ENCODE measurements around the gene GJD3.
"Not testable (repeated sequence)": the region's sequence is repeated elsewhere in the genome, so short reads cannot be mapped to it uniquely, and the experiment has no call there.

Gene GJD3, protein sequence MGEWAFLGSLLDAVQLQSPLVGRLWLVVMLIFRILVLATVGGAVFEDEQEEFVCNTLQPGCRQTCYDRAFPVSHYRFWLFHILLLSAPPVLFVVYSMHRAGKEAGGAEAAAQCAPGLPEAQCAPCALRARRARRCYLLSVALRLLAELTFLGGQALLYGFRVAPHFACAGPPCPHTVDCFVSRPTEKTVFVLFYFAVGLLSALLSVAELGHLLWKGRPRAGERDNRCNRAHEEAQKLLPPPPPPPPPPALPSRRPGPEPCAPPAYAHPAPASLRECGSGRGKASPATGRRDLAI

DNA sequence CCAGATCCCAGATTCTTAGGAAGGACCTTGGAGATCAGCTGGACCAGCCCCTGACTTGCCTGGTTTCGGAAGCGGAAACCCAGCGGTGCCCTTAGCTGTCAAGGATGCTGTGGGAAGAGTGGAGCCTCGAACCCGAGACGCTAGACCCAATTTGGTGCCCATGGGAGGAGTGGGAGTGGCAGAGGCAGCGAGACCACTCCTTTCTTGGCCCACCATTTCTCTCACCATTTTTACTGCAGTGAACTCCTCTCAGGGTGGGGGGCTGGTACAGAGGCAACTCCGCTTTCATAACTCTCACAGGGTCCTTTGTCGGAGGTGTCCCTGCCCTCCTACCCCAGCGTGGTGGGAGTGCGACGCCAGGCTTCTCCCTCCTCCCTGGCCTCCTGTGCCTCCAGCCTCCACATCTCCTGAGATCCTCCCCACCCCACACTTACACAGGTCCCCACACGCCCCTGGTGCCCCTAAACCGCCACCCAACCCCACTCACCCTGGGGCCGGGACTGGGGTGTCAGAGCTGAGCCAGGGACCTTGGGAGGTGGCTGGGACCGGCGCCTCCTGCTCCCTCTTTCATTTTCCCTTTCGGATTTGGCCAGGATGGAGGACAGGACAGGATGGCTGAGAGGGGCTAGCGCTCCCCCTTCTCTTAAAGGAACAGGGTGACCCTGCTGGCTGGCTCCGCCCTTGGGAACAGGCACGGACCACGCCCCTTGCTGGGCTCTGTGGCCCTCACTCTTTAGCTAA, at the start of gene GJD3:
TSS of gene GJD3 (minus strand) at position 617 of the 741 bp plus-strand sequence. CDS start 922 bp downstream, outside the sequence.
- no peak for DNase-seq

DNA sequence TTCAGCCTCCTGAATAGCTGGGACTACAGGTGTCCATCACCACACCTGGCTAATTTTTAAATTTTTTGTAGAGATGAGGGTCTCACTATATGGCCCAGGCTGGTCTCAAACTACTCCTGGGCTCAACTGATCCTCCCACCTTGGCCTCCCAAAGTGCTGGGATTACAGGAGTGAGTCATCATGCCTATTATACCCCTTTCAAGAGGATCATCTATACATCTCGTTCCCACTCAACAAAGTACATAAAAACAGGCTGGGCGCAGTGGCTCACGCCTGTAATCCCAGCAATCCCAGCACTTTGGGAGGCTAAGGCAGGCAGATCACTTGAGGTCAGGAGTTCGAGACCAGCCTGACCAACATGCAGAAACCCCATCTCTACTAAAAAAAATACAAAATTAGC, 49.8 kb upstream of the GJD3 start:
- not testable (repeated sequence) for DNase-seq

DNA sequence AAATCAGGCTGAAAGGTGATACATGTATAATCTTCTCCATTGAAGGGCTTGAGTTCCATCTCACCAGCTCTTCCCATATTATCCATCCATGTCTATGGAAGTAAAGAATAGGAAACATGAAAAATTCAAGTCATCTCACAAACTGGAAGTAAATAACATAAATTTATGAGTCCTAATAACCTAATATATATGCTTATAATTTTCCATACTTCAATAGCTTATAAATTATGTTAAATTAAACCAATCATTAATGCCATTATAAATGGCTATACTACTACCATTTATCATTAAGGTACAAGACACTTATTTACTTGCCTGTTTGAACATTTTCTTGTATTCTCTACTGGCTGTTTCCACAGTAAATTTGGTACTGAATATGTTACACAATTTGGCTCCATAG, 48.3 kb upstream of the GJD3 start:
- DNase-seq: no peak

DNA sequence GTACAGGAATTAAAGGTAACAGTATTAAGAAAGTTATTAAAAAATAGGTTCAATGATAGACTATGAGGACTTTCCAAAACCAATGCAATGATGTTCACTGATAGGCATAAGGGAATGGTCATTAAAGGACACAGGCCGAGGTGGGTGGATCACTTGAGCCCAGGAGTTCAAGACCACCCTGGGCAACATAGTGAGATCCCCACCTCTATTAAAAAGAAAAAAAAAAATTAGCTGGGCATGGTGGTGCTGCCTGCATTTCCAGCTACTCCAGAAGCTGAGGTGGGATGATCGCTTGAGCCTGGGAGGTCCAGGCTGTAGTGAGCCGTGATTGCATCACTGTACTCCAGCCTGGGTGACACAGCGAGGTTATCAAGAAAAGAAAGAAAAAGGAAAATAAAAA, 47.3 kb upstream of the GJD3 start:
- no peak for DNase-seq

DNA sequence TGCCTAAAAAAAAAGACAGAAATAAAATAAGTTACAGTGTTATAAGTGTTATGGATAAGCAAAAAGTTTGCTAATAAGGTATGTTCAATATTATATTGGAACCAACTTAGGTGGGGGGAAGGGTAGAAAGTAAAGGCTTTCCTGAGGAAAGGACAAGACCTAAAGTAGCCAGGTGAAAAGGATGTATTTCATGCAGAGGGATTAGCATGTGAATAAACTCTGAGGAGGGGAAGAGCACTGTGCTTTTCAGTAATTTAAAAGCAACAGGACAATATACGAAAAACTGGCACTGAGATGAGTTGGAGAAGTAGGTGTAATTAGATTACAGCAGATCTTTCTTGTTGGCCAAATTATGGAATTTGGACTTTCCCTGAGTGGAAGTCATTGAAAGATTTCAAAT, 45.5 kb upstream of the GJD3 start:
- no peak for DNase-seq

DNA sequence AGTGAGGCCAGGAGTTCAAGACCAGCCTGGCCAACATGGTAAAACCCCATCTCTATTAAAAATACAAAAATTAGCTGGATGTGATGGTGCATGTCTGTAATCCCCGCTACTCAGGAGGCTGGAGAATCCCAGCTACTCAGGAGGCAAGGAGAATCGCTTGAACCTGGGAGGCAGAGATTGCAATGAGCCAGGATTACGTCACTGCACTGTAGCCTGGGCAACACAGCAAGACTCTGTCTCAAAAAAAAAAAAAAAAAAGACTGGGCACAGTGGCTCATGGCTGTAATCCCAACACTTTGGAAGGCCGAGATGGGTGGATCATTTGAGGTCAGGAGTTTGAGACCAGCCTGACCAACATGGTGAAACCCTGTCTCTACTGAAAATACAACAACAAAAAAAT, 45.0 kb upstream of the GJD3 start:
- not testable (repeated sequence) for DNase-seq

DNA sequence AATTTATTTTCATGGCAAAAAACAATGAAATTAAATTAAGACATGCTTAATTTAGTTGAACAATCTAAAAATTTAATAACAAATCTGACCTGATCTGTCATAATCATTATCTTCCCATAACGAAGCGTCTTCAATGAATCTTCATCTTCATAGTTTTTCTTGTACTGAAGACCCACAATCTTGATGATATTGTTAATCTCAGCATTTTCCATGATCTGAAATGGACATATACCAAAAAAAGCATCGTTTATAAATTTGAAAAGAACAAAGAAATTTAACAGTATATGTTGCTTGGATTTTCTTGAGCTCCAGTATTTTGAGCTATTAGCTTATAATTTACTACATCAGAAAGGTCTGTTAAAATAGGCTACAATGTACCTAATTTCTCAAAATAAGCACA, 42.9 kb upstream of the GJD3 start:
- no peak for DNase-seq

DNA sequence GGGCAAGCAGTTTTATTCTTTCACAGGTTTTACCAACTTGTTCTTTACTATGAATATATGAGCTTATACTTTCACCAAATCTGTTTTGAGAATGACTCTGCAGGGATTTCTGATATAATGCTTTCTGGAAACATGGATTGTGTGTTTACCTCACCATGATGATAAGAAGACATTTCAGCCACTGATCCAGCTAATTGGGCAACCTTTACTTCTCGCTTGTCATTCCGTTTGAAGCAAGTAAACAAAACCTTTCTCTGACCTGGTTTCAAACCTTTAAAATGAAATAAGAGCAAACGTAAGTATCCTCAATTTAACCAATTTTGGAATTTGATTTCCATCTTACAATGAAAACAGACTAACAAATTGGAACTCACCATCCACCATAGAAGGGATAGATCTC, 39.5 kb upstream of the GJD3 start:
- DNase-seq: no peak

DNA sequence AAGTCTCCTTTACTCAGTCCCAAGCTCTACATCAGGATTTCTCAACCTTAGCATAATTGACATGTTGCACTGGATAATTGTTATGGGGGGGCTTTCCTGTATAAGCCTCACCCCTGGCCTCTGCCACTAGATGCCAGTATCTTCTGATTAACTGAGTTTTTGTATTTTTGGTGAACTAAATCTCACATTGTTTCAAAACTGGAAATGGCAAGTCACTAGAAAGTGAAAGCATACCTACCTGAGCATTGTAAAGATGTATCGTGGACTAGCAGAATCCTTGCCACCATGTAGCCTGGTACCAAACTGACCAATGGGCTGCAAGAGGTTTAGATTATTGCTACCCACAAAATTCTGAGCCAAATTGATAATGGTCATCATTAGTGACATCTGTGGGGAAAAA, 38.1 kb upstream of the GJD3 start:
- no peak for DNase-seq

DNA sequence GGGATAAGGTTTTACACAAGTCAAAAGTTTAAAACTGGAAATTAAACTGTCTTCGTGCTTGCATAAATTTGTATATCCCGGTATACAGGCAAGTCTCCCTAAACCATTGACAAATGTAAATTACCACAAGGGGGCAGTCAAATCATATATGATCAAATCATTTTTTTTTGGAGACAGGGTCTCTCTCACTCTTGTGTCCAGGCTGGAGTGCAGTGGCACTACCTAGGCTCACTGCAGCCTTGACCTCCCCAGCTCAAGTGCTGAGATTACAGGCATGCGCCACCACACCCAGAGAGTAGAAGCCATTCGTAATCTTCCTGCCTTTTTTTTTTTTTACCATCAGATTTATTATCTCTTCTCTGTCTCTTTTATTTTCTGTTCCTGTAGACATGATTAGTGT, 34.6 kb upstream of the GJD3 start:
- peak; percentile 8 for DNase-seq

DNA sequence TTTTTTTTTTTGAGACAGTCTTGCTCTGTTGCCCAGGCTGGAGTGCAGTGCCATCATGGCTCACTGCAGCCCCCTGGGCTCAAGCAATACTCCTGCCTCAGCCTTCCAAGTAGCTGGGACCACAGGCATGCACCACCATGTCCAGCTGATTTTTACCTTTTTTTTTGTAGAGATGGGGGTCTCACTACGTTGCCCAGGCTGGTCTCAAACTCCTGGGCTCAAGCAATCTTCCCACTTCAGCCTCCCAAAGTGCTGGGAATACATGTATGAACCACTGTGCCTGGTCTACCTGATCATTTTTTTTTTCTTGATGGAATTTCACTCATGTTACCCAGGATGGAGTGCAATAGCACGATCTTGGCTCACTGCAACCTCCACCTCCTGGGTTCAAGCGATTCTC, 22.0 kb upstream of the GJD3 start:
- DNase-seq: not testable (repeated sequence)

DNA sequence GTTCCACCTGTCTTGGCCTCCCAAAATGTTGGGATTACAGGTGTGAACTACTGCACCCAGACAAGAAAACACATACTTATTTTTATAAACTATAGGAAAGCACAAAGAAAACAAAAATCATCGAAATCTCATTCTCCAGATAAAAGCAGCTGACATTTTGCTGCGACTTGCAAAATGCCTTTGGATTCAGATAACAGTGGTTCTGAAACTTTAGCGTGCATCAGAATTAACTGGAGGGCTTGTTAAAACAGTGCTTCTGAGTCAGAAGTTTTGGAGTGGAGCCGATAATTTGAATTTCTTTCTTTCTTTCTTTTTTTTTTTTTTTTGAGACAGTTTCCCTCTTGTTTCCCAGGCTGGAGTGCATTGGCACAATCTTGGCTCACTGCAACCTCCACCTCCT, 17.7 kb upstream of the GJD3 start:
- DNase-seq: no peak

DNA sequence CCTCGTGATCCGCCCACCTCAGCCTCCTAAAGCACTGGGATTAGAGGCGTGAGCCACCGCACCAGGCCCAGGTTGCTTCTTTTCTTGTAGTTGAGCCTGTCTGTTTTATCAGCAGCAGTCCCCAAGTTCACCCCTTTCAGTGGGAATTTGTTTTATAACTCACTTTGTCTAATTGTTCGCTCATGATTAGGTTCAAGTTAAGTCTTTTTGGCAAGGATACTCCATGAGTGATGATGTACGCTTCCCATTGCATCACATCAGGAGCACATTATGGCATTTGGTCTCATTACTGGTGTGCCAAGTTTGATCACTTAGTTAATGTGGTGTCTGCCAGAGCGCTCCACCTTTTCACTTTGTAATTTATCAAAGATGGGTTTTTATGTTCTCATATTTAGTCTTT, 14.4 kb upstream of the GJD3 start:
- no peak for DNase-seq

DNA sequence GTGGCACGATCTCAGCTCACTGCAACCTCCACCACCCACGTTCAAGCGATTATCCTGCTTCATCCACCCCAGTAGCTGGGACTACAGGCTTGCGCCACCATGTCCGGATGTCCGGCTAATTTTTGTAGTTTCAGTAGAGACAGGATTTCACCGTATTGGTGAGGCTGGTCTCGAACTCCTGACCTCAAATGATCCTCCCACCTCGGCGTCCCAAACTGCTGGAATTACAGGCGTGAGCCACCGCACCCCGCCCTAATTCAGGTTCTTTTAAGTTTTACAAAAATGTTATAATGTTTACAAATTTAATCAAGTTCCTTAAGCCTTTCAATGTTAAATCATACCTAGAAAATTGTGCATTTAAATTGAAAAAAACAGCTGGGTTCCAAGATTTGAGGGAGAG, 13.3 kb upstream of the GJD3 start:
- DNase-seq: no peak

DNA sequence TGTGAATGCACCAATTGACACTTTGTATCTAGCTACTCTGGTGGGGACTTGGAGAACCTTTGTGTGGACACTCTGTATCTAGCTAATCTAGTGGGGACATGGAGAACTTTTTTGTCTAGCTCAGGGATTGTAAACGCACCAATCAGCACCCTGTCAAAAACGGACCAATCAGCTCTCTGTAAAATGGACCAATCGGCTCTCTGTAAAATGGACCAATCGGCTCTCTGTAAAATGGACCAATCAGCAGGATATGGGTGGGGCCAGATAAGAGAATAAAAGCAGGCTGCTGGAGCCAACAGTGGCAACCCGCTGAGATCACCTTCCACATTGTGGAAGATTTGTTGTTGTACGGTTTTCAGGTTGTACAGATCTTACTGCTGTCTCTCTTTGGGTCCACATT, 12.0 kb upstream of the GJD3 start:
- not testable (repeated sequence) for DNase-seq

DNA sequence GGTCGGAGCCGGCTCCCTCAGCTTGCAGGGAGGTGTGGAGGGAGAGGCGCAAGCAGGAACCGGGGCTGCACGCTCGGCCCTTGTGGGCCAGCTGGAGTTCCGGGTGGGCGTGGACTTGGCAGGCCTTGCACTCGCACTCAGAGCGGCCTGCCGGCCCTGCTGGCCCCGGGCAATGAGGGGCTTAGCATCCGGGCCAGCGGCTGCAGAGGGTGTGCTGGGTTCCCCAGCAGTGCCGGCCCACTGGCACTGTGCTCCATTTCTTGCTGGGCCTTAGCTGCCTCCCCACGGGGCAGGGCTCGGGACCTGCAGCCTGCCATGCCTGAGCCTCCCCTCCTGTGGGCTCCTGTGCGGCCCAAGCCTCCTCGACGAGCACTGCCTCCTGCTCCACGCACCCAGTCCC, 11.2 kb upstream of the GJD3 start:
- not testable (repeated sequence) for DNase-seq

DNA sequence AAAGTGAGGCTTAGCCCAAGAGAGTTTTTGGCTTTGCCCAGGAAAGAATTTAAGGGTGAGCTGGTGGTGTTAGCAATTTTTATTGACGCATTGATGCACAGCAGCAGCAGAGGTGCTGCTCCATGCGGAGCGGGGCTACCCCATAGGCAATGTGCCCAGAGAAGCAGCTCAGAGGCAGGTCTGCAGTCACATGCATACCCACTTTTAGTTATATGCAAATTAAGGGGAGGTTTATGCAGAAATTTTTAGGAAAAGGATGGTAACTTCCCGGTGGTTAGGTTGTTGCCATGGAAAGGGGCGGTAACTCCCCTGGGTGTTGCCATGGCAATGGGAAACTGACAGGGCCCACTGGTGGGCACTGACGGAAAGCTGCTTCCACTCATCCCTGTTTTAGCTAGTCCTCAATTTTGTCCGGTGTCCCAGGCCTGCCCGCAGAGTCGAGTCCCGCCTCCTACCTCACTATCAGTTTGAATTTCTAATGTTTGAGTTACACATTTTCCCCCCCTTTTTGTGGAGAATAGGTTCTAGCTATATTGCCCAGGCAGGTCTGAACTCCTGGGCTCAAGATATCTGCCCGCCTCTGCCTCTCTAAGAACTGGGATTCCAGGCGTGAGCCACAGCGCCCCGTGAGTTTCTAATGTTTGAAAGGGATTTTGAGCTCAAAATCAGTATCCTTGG, 10.4 kb upstream of the GJD3 start:
- DNase-seq: no peak

DNA sequence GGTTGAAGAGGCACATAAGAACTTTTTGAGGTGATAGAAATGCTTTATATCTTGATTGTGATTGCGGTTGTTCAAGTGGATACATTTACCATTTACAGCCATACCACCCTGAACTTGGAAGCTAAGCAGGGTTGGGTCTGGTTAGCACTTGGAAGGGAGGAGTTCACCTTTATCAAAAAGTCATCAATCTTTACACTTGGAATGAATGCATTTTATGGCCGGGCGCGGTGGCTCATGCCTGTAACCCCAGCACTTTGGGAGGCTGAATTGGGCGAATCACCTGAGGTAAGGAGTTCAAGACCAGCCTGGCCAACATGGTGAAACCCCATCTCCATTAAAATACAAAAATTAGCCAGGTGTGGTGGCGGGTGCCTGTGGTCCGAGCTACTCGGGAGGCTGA, 9.5 kb upstream of the GJD3 start:
- DNase-seq: no peak

DNA sequence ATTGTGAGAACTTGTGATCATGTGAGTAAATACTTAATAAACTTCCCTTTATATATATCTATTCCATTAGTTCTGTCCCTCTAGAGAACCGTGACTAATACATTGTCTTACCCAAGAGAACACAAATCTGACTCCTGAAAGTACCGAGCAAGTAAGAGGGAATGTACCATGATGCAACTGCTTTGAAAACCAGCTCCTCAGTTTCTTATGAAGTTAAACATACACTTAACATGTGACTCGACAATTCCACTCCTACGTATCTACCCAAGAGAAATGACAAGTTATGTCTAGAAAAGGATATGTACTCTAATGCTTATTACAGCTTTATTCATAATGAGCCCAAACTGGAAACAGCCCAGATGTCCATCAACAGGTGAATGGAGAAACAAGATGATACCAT, 8.8 kb upstream of the GJD3 start:
- DNase-seq: no peak

DNA sequence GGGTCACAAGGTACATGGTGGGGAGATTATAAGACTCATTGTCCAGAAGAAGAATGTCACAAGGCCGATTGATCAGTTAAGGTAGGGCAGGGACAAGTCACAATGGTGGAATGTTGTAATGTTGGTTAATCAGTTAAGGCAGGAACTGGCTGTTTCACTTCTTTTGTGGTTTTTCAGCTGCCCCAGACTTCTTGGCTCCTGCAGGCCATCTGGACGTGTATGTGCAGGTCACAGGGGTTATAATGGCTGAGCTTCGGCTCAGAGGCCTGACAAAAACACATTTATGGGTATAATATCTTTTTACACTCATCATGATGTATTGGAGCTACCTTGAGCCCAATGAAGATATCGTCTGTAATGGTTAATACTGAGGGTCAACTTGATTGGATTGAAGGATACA, 8.1 kb upstream of the GJD3 start:
- not testable (repeated sequence) for DNase-seq

DNA sequence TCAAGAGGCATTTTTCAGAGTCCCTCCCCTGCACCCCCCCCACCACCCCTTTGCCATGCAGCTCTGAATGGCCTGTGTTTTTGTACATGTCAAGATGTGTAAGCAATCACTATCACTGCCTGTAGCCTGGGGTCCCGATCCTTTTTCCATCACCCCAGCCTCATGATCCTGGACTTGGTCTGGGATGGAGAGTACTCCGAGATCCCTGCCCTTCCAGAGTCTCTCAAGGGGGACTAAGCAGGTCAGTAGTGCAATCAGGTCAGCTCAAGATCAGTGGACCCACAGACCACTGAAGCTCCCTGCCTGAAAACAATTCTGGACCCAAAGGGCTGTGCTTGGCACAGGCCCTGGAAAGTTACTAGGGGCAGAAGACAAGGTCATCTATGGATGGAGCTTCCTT, 7.5 kb upstream of the GJD3 start:
- DNase-seq: no peak

DNA sequence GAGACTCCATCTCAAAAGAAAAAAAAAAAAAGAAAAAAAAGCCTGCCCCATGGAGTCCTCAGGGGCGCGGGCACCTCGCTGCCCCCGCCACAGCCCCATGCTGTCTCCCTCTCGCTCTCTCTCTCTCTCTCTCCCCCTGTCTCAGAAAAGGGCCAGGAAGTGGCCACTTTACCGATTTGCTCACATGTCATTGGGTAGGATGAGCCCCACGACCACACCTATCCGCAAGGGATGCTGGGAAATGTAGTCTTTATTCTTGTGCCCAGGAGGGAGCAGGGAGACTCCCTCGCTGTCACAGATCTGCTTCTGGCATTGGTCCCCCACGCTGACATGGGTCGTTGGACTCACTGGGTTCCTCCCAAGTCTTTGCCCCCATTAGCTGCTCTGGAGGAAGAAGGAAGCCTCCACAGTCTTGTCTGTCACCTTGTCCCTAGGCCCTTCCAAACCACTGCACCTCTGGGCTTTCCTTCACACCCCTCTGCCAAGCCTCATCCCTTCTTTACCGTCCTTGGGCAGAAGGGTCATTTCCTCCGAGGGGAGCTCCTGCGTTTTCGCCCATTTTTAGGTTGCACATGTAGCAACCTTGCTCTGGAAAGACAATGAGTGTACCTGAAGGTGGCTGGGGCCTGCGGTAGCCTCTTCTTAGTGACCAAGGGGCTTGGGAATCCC, 6.9 kb upstream of the GJD3 start:
- DNase-seq: peak; percentile 33

DNA sequence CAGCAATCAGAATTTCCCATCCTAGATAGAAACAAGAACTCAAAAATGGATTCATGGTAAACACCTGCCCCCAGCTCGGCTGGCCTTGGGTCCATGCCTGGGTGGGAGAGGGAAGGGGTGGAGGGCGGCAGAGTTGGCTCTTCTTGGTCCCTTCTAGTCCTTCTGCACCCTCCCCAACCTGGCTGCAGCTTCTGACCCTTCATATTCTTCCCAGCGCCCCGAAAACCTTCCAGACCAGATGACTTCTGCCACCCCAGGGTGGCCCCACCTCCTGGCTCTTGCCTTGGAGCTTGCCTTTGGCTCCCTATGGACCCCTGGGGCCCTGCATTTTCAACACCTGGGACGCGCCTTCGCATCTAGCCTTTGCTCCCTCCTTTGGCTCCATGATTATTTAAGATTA, 5.4 kb upstream of the GJD3 start:
- no peak for DNase-seq

DNA sequence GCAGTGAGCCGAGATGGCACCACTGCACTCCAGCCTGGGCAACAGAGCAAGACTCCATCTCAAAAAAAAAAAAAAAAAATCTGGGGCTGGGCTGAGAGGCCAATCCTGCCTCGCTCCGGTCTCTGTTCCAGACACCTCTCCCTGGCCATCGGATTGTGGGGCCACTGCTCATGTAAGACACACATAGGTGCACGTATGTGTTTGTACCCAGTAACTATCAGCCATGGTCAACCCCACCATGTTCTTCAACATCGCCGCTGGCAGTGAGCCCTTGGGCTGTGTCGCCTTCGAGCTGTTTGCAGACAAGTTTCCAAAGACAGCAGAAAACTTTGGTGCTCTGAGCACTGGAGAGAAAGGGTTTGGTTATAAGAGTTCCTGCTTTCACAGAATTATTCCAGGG, 3.2 kb upstream of the GJD3 start:
- DNase-seq: not testable (repeated sequence)

Data from CD4-positive, alpha-beta T cell treated with Interleukin-17A for 4 hours (primary cell).